ENCODE results near the gene CFAP54. TPM values are rescaled to one million over a fixed set of nuclear protein-coding genes. Genes with fewer than 3 reads are reported as not detected.

Gene CFAP54
- total RNA-seq, 1 experiment from 2014 or later, result 0.64 TPM

DNA sequence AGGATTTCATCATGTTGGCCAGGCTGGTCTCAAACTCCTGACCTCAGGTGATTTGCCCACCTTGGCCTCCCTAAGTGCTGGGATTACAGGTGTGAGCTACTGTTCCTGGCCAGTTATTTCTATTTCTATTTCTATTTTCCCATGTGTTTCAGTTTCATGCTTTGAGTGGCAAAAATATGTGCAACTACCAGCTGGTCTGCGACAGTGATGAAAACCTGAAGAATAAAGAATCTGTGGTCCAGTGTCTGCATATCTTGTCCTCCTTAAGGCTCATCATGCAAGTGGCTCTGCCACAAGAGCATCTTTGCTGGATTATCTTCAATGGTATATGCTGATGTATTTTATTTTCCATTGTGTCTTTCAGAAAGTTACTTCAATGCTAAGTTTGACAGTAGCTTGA is 17.4 kb downstream of the CFAP54 start:
- H3K27me3 ChIP-seq (ENCODE audit: control insufficient read depth, insufficient read depth, low read length), result no peaks in the 10 kb centered on the region
- no peak overlapping the region for H3K4me3 ChIP-seq (ENCODE audit: low read depth in 2 of 2, low read length in 2 of 2)
- no peak for DNase-seq (ENCODE audit: low read depth, low spot score)
- no peaks in the 10 kb centered on the region for H3K9me3 ChIP-seq (ENCODE audit: control insufficient read depth, insufficient read depth, low read depth, low read length)
- ATAC-seq, result no peak
- TF ChIP-seq TCF7L2 (IDR thresholded peaks at IDR 0.05; ENCODE audit: low read depth, low read length) (no peak), POLR2AphosphoS5 (IDR thresholded peaks at IDR 0.05; ENCODE audit: low read depth, low read length) (no peak), SIN3A (IDR thresholded peaks at IDR 0.05; ENCODE audit: borderline replicate concordance, insufficient read depth, low read depth, low read length) (no peak), REST (IDR thresholded peaks at IDR 0.05; ENCODE audit: insufficient read depth in 1 of 2, low read depth in 2 of 2, low read length in 1 of 2) (no peak)
- TF ChIP-seq, protein P1, sequence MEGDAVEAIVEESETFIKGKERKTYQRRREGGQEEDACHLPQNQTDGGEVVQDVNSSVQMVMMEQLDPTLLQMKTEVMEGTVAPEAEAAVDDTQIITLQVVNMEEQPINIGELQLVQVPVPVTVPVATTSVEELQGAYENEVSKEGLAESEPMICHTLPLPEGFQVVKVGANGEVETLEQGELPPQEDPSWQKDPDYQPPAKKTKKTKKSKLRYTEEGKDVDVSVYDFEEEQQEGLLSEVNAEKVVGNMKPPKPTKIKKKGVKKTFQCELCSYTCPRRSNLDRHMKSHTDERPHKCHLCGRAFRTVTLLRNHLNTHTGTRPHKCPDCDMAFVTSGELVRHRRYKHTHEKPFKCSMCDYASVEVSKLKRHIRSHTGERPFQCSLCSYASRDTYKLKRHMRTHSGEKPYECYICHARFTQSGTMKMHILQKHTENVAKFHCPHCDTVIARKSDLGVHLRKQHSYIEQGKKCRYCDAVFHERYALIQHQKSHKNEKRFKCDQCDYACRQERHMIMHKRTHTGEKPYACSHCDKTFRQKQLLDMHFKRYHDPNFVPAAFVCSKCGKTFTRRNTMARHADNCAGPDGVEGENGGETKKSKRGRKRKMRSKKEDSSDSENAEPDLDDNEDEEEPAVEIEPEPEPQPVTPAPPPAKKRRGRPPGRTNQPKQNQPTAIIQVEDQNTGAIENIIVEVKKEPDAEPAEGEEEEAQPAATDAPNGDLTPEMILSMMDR (IDR thresholded peaks at IDR 0.05), result no peak
- in situ Hi-C loops (cut with HindIII; ENCODE audit: low pct_unique_long_range_greater_than_20kb, low sequenced_read_pairs), result no loop called here
- H3K27ac ChIP-seq (ENCODE audit: low read length), result no peak overlapping the region
- CTCF ChIA-PET, result no interaction called here
- no peaks in the 10 kb centered on the region for H3K4me1 ChIP-seq (ENCODE audit: control insufficient read depth, insufficient read depth, low read length)
- POLR2A ChIA-PET, result interaction anchor here (0.7 kb wide), 1 partner anchor 44 kb away, joined by 6 read pairs; no protein-coding TSS in a partner anchor
- no TSS peak for BruUV-seq (replicated peaks)
- intact Hi-C loops (cut with micrococcal nuclease; ENCODE audit: unreplicated experiment), result no loop called here
- no peaks in the 10 kb centered on the region for H3K36me3 ChIP-seq (ENCODE audit: control insufficient read depth, insufficient read depth, low read length)

GRCh38 chr12:96510306-96510764 is 21.0 kb downstream of the CFAP54 start:
- in situ Hi-C loops (cut with HindIII; ENCODE audit: low pct_unique_long_range_greater_than_20kb, low sequenced_read_pairs), result no loop called here
- Histone ChIP-seq H3K4me3 (ENCODE audit: low read depth in 2 of 2, low read length in 2 of 2) (no peak overlapping the region), H3K4me1 (ENCODE audit: control insufficient read depth, insufficient read depth, low read length) (no peaks in the 10 kb centered on the region), H3K36me3 (ENCODE audit: control insufficient read depth, insufficient read depth, low read length) (no peaks in the 10 kb centered on the region), H3K9me3 (ENCODE audit: control insufficient read depth, insufficient read depth, low read depth, low read length) (no peaks in the 10 kb centered on the region), H3K27ac (ENCODE audit: low read length) (no peak overlapping the region), H3K27me3 (ENCODE audit: control insufficient read depth, insufficient read depth, low read length) (no peaks in the 10 kb centered on the region)
- no peak for TF ChIP-seq POLR2AphosphoS5 (IDR thresholded peaks at IDR 0.05; ENCODE audit: low read depth, low read length)
- TF ChIP-seq SIN3A (IDR thresholded peaks at IDR 0.05; ENCODE audit: borderline replicate concordance, insufficient read depth, low read depth, low read length), result no peak
- ChIA-PET POLR2A (no interaction called here), CTCF (no interaction called here)
- BruUV-seq (replicated peaks), result no TSS peak
- ATAC-seq (no peak), DNase-seq (ENCODE audit: low read depth, low spot score) (no peak)
- intact Hi-C loops (cut with micrococcal nuclease; ENCODE audit: unreplicated experiment), result loop anchor here (10.0 kb wide), 2 partner anchors 106 to 236 kb away; partner anchors contain the start of gene CDK17

GRCh38 chr12:96513166-96513565 is 23.8 kb downstream of the CFAP54 start:
- TF ChIP-seq, protein P1 (IDR thresholded peaks at IDR 0.05), result no peak
- TF ChIP-seq REST (IDR thresholded peaks at IDR 0.05; ENCODE audit: insufficient read depth in 1 of 2, low read depth in 2 of 2, low read length in 1 of 2) (no peak), SIN3A (IDR thresholded peaks at IDR 0.05; ENCODE audit: borderline replicate concordance, insufficient read depth, low read depth, low read length) (no peak), POLR2AphosphoS5 (IDR thresholded peaks at IDR 0.05; ENCODE audit: low read depth, low read length) (no peak), TCF7L2 (IDR thresholded peaks at IDR 0.05; ENCODE audit: low read depth, low read length) (no peak)
- no peaks in the 10 kb centered on the region for H3K36me3 ChIP-seq (ENCODE audit: control insufficient read depth, insufficient read depth, low read length)
- H3K4me3 ChIP-seq (ENCODE audit: low read depth in 2 of 2, low read length in 2 of 2), result no peak overlapping the region
- CTCF ChIA-PET, result interaction anchor here (0.6 kb wide), 1 partner anchor 298 kb away, joined by 9 read pairs; no protein-coding TSS in a partner anchor
- no peaks in the 10 kb centered on the region for H3K9me3 ChIP-seq (ENCODE audit: control insufficient read depth, insufficient read depth, low read depth, low read length)
- H3K27ac ChIP-seq (ENCODE audit: low read length), result no peak overlapping the region
- ATAC-seq (no peak), DNase-seq (ENCODE audit: low read depth, low spot score) (no peak)
- in situ Hi-C loops (cut with HindIII; ENCODE audit: low pct_unique_long_range_greater_than_20kb, low sequenced_read_pairs), result no loop called here
- no peaks in the 10 kb centered on the region for H3K4me1 ChIP-seq (ENCODE audit: control insufficient read depth, insufficient read depth, low read length)
- intact Hi-C loops (cut with micrococcal nuclease; ENCODE audit: unreplicated experiment), result loop anchor here (10.0 kb wide), 2 partner anchors 108 to 238 kb away; partner anchors contain the start of gene CDK17
- no peaks in the 10 kb centered on the region for H3K27me3 ChIP-seq (ENCODE audit: control insufficient read depth, insufficient read depth, low read length)
- no TSS peak for BruUV-seq (replicated peaks)
- POLR2A ChIA-PET, result no interaction called here
